ENCODE results near the gene PYGO2. TPM values are rescaled to one million over a fixed set of nuclear protein-coding genes. Genes with fewer than 3 reads are reported as not detected.

The PYGO2 gene
- total and polyA plus RNA-seq, 7 donors = 13.6 to 26.9 (median 16.8) TPM

- Histone ChIP-seq H3K27me3 (no peaks in the 10 kb centered on the region), H3K4me3 (no peak overlapping the region), H3K36me3 (peaks cover 0 to 50% (median 24%) of the 10 kb centered on the region in 4 donors), H3K9me3 (no peaks in the 10 kb centered on the region), H3K4me1 (peaks cover 0 to 25% (median 12%) of the 10 kb centered on the region in 4 donors), H3K27ac (peak overlapping the region; percentile 17 to 51 (median 27))
- no peak for DNase-seq
- WGBS, 2 donors = 42 to 54% methylated on average over 9 of the region's 9 CpGs
- intact Hi-C loops (cut with DNase I) = no loop called here
- TF ChIP-seq, protein P1, sequence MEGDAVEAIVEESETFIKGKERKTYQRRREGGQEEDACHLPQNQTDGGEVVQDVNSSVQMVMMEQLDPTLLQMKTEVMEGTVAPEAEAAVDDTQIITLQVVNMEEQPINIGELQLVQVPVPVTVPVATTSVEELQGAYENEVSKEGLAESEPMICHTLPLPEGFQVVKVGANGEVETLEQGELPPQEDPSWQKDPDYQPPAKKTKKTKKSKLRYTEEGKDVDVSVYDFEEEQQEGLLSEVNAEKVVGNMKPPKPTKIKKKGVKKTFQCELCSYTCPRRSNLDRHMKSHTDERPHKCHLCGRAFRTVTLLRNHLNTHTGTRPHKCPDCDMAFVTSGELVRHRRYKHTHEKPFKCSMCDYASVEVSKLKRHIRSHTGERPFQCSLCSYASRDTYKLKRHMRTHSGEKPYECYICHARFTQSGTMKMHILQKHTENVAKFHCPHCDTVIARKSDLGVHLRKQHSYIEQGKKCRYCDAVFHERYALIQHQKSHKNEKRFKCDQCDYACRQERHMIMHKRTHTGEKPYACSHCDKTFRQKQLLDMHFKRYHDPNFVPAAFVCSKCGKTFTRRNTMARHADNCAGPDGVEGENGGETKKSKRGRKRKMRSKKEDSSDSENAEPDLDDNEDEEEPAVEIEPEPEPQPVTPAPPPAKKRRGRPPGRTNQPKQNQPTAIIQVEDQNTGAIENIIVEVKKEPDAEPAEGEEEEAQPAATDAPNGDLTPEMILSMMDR (IDR thresholded peaks at IDR 0.05) = no peak
- TF ChIP-seq EP300 (IDR thresholded peaks at IDR 0.05) (no peak), POLR2A (IDR thresholded peaks at IDR 0.05) (no peak), POLR2AphosphoS5 (IDR thresholded peaks at IDR 0.05) (no peak)
Measured at GRCh38 chr1:154944401-154945159, 17.0 kb downstream of the PYGO2 start.

- TF ChIP-seq EP300 (IDR thresholded peaks at IDR 0.05) = no peak
- TF ChIP-seq, protein P1 (IDR thresholded peaks at IDR 0.05) = peak; percentile 30 to 62 (median 55)
- H3K27ac ChIP-seq = peak overlapping the region; percentile 17 to 51 (median 27)
- peaks cover 0 to 26% (median 12%) of the 10 kb centered on the region in 4 donors for H3K4me1 ChIP-seq
- DNase-seq = no peak
- intact Hi-C loops (cut with DNase I) = no loop called here
- no peak overlapping the region for H3K4me3 ChIP-seq
- H3K27me3 ChIP-seq = no peaks in the 10 kb centered on the region
- no peaks in the 10 kb centered on the region for H3K9me3 ChIP-seq
- H3K36me3 ChIP-seq = peaks cover 0 to 45% (median 24%) of the 10 kb centered on the region in 4 donors
- WGBS, 2 donors = 31 to 38% methylated on average over 6 of the region's 6 CpGs
Measured at GRCh38 chr1:154943649-154944400, 17.8 kb downstream of the PYGO2 start.

DNA sequence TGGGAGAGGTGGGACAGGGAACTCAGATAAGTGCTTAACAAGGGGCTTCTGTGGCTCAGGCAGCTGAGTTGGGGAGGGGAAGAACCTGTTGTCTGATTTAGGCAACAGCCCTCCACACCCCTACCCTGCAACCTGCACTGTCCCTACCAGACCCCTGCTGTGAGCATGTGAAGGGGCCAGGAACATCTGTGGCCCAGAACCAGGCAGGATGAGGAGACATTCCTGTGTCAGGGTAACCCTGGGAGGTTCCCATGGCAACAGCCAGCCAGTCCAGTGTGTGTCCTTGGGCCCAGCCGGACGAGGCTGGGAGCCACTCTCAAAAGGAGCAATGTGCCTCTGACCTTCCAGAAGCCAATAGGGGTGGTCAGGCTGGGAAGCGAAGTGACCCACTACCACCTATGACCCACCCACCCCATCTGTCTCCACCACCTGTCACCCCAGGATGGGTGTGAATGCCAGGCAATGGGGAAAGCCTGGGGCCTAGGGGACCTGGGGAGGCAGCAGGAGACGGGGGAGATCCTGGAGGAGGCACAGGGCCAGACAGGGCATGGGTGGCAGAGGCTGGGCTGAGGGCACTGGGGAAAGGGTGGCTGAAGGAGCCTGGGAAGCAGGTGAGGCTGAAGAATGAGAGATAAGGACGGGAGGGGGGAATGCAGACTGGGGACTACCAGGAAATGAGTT, 20.1 kb downstream of the PYGO2 start:
- Histone ChIP-seq H3K27me3 (no peaks in the 10 kb centered on the region), H3K4me3 (no peak overlapping the region), H3K9me3 (no peaks in the 10 kb centered on the region), H3K36me3 (peaks cover 0 to 25% (median 10%) of the 10 kb centered on the region in 4 donors), H3K4me1 (peaks cover 0 to 41% (median 23%) of the 10 kb centered on the region in 4 donors), H3K27ac (peak overlapping the region in 2 of 4 donors; percentile 2 to 35)
- no peak for DNase-seq
- intact Hi-C loops (cut with DNase I) = no loop called here
- 46 to 70% methylated on average over 5 of the region's 5 CpGs for WGBS, 2 donors
- TF ChIP-seq, protein P1 (IDR thresholded peaks at IDR 0.05) = no peak
- TF ChIP-seq POLR2AphosphoS5 (IDR thresholded peaks at IDR 0.05) (no peak), EP300 (IDR thresholded peaks at IDR 0.05) (no peak), POLR2A (IDR thresholded peaks at IDR 0.05) (no peak)

GRCh38 chr1:154940651-154941194, 20.9 kb downstream of the PYGO2 start:
- no peaks in the 10 kb centered on the region for H3K9me3 ChIP-seq
- WGBS, 2 donors = 69 to 79% methylated on average over 8 of the region's 8 CpGs
- H3K4me3 ChIP-seq = no peak overlapping the region
- no peak for TF ChIP-seq POLR2A (IDR thresholded peaks at IDR 0.05)
- no peak for TF ChIP-seq EP300 (IDR thresholded peaks at IDR 0.05)
- TF ChIP-seq, protein P1 (IDR thresholded peaks at IDR 0.05) = no peak
- no peak for TF ChIP-seq POLR2AphosphoS5 (IDR thresholded peaks at IDR 0.05)
- peak overlapping the region in 2 of 4 donors; percentile 90 to 98 for H3K27ac ChIP-seq
- intact Hi-C loops (cut with DNase I) = no loop called here
- no peak for DNase-seq
- peaks cover 0 to 48% (median 27%) of the 10 kb centered on the region in 4 donors for H3K4me1 ChIP-seq
- peaks cover 0 to 17% (median 6%) of the 10 kb centered on the region in 4 donors for H3K36me3 ChIP-seq
- no peaks in the 10 kb centered on the region for H3K27me3 ChIP-seq

All from sigmoid colon (tissue), 7 donors.